GM12891 (cell line): ENCODE measurements around the gene ZNF846.
A peak's percentile ranks its signal among the peaks of the same experiment; 100 is the strongest.

Experiments used
- DNase-seq: peaks from one replicate; pipeline ENCODE4 v3.0.0; 2011; ENCODE audit warnings: low spot score; ENCODE audit not compliant: insufficient read length
- FAIRE-seq: peaks from 2 replicates; lab custom pipeline; 2011; peaks lifted over from hg19 to GRCh38; lab: Jason Lieb, UNC
- PAX5 ChIP-seq: IDR thresholded peaks from 2 replicates; pipeline ENCODE4 v1.6.1; 2011; ENCODE audit warnings: low read length, moderate library complexity, mild to moderate bottlenecking; ENCODE audit not compliant: insufficient read depth, severe bottlenecking
- POLR2A ChIP-seq: IDR thresholded peaks from 2 replicates; pipeline ENCODE4 v1.6.1; 2011; ENCODE audit warnings: low read depth, low read length, control low read depth
- POLR2AphosphoS5 ChIP-seq: IDR thresholded peaks from 2 replicates; pipeline ENCODE4 v1.6.1; 2011; ENCODE audit warnings: low read depth, low read length, control low read depth
- POU2F2 ChIP-seq: IDR thresholded peaks from 2 replicates; pipeline ENCODE4 v1.6.1; 2011; ENCODE audit warnings: low read depth, mild to moderate bottlenecking, control low read depth, low read length, moderate library complexity
- SPI1 ChIP-seq: IDR thresholded peaks from 2 replicates; pipeline ENCODE4 v1.6.1; 2011; ENCODE audit warnings: low read depth, low read length, control low read depth
- TAF1 ChIP-seq: IDR thresholded peaks from 2 replicates; pipeline ENCODE4 v1.6.1; 2011; ENCODE audit warnings: low read depth, low read length, control low read depth

The ZNF846 gene

DNA sequence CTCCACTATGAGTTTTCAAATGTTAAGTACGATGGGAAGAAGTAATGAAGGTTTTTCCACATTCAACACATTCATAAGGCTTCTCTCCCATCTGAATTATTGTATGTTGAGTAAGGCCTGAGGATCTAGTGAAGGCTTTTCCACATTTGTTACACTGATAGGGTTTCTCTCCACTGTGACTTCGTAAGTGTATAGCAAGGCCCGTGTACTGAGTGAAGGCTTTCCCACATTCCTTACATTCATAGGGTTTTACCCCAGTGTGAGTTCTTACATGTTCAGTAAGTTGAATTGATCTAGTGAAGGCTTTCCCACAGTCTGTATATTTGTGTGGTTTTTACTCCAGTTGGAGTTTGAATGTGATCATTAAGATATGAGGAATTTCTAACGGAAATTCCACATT is 44.4 kb downstream of the ZNF846 start:
- DNase-seq = no peak
- TF ChIP-seq POLR2AphosphoS5 (no peak), PAX5 (no peak), POLR2A (no peak), TAF1 (no peak), SPI1 (no peak), POU2F2 (no peak)
- no peak for FAIRE-seq

DNA sequence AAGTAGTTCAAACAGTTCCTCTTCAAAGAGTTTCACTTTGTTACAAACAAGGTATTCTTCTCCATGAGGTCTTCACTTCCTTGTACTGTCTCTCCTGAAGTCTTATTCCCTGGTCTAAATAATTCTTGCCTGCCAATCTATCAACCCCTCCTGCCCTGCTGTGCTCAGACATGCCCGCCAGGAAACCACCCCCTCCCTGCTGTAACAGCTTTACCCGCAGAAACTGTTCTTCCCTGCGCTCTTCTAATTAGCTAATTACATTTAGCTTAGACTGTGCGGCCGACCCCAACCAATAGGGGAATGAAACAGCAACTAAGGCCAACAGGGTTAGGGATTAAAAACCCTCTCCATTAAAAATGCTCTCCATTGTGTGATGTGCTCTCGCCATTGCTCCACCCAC is 46.7 kb downstream of the ZNF846 start:
- peak; percentile 47 for FAIRE-seq
- no peak for DNase-seq
- no peak for TF ChIP-seq SPI1
- no peak for TF ChIP-seq PAX5
- TF ChIP-seq POU2F2 = no peak
- TF ChIP-seq POLR2A = no peak
- TF ChIP-seq TAF1 = no peak
- TF ChIP-seq POLR2AphosphoS5 = no peak

- no peak for FAIRE-seq
- TF ChIP-seq POU2F2 = no peak
- no peak for TF ChIP-seq SPI1
- TF ChIP-seq PAX5 = no peak
- no peak for TF ChIP-seq TAF1
- TF ChIP-seq POLR2A = no peak
- no peak for TF ChIP-seq POLR2AphosphoS5
- DNase-seq = no peak
Observed at GRCh38 chr19:9720541-9720940, 48.0 kb downstream of the ZNF846 start.

DNA sequence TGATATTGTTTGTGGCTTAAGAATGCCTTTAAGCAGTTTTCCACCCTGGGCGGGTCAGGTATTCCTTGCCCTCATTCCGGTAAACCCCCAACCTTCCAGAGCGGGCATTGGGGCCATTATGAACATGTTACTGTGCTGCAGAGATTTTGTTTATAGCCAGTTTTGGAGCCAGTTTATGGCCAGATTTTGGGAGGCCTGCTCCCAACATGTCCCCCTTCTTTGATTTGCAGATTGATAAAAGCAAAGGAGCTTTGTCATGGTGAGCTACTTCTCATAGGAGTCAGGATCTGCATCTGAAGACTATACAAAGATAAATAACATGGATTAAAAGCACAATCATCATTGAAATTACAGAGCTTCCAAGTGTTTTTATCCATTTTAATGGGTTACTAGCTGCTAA is 56.7 kb downstream of the ZNF846 start:
- DNase-seq (no peak), FAIRE-seq (no peak)
- TF ChIP-seq POU2F2 (no peak), TAF1 (no peak), POLR2AphosphoS5 (no peak), SPI1 (no peak), POLR2A (no peak), PAX5 (no peak)

DNA sequence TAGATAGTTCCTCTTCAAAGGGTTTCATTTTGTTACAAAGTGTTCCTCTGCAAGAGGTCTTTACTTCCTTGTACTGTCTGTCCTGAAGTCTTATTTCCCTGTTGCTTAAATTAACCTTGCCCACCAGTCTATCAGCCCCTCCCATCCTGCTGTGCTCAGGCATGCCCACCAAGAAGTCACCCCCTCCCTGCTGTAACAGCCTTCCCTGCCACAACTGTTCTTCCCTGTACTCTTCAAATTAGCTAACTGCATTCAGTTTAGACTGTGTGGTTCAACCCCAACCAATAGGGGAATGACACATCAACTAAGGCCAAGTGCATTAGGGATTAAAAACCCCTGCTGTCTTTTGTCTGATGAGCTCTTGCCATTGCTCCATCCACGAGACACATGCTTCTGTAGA is 59.2 kb downstream of the ZNF846 start:
- no peak for FAIRE-seq
- TF ChIP-seq PAX5 (no peak), SPI1 (no peak), POU2F2 (no peak), POLR2A (no peak), TAF1 (no peak), POLR2AphosphoS5 (no peak)
- no peak for DNase-seq

DNA sequence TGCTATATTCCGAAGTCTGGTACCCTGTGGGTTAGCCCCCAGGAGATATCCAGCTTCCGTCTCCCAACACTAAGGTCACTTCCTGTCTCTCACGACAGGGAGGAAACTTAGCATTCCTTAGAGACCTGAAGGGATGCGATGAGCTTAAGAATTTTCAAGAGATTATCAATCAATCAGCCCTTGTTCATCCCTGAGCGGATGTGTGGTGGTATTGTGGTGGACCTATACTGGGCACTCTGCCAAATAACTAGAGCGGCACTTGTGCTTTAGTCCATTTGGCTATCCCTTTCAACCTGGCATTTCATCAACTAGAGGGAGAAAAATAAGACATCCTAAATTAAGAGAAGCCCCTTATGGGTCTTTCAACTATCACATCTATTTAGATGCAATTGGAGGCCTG is 62.7 kb downstream of the ZNF846 start:
- no peak for DNase-seq
- FAIRE-seq = no peak
- no peak for TF ChIP-seq POU2F2
- no peak for TF ChIP-seq SPI1

DNA sequence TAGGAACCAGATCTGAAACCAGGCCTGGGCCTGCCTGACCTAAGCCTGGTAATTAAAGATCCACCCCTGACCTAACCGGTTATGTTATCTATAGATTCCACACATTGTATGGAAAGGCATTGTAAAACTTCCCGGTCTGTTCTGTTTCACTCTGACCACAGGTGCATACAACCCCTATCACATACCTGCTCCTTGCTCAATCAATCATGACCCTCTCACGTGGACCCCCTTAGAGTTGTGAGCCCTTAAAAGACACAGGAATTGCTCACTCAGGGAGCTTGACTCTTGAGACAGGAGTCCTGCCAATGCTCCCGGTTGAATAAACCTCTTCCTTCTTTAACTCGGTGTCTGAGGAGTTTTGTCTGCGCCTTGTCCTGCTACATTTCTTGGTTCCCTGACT is 66.4 kb downstream of the ZNF846 start:
- DNase-seq = no peak
- no peak for TF ChIP-seq SPI1
- TF ChIP-seq POU2F2 = no peak
- no peak for TF ChIP-seq TAF1
- TF ChIP-seq POLR2AphosphoS5 = no peak
- no peak for TF ChIP-seq PAX5
- no peak for TF ChIP-seq POLR2A
- no peak for FAIRE-seq
